ENCODE data around the gene PIK3R6. TPM values are rescaled to one million over a fixed set of nuclear protein-coding genes. Genes with fewer than 3 reads are reported as not detected.

Gene PIK3R6
- total RNA-seq, 4 donors from 2014 or later, result 0.55 to 1.4 TPM; not detected in 2

- H3K4me3 ChIP-seq, result no peak overlapping the region
- in situ Hi-C loops (cut with MboI; ENCODE audit: low pct_ligation_motif_present in 1 of 4, low pct_unique_long_range_greater_than_20kb in 1 of 4, low sequenced_read_pairs in 3 of 4) (loop anchor here in 1 of 4 donors (25.0 kb wide), 1 partner anchor 88 kb away; no protein-coding TSS in a partner anchor), intact Hi-C loops (cut with DNase I; ENCODE audit: low total_unique reads) (no loop called here)
- H3K27ac ChIP-seq, result no peak overlapping the region
- TF ChIP-seq, protein P1, sequence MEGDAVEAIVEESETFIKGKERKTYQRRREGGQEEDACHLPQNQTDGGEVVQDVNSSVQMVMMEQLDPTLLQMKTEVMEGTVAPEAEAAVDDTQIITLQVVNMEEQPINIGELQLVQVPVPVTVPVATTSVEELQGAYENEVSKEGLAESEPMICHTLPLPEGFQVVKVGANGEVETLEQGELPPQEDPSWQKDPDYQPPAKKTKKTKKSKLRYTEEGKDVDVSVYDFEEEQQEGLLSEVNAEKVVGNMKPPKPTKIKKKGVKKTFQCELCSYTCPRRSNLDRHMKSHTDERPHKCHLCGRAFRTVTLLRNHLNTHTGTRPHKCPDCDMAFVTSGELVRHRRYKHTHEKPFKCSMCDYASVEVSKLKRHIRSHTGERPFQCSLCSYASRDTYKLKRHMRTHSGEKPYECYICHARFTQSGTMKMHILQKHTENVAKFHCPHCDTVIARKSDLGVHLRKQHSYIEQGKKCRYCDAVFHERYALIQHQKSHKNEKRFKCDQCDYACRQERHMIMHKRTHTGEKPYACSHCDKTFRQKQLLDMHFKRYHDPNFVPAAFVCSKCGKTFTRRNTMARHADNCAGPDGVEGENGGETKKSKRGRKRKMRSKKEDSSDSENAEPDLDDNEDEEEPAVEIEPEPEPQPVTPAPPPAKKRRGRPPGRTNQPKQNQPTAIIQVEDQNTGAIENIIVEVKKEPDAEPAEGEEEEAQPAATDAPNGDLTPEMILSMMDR (IDR thresholded peaks at IDR 0.05), result no peak
- TF ChIP-seq POLR2A (IDR thresholded peaks at IDR 0.05) (no peak), POLR2AphosphoS5 (IDR thresholded peaks at IDR 0.05) (no peak), EP300 (IDR thresholded peaks at IDR 0.05; ENCODE audit: low read depth) (no peak)
- no peaks in the 10 kb centered on the region for H3K36me3 ChIP-seq
- H3K9me3 ChIP-seq, result no peaks in the 10 kb centered on the region
- 67% methylated on average over 4 of the region's 4 CpGs; no CpG with 5 or more reads in 1 of the 2 donors for WGBS, 2 donors (ENCODE audit: low coverage in 1 of 2)
- no peaks in the 10 kb centered on the region for H3K27me3 ChIP-seq
- H3K4me1 ChIP-seq, result no peaks in the 10 kb centered on the region
- DNase-seq, result no peak
Observed at GRCh38 chr17:8849311-8850041, 18.0 kb downstream of the PIK3R6 start.

GRCh38 chr17:8847891-8848290 lies 19.6 kb downstream of the PIK3R6 start:
- in situ Hi-C loops (cut with MboI; ENCODE audit: low pct_ligation_motif_present in 1 of 4, low pct_unique_long_range_greater_than_20kb in 1 of 4, low sequenced_read_pairs in 3 of 4), result loop anchor here in 1 of 4 donors (25.0 kb wide), 1 partner anchor 89 kb away; no protein-coding TSS in a partner anchor
- no peaks in the 10 kb centered on the region for H3K9me3 ChIP-seq
- intact Hi-C loops (cut with DNase I; ENCODE audit: low total_unique reads), result no loop called here
- no peak for TF ChIP-seq POLR2A (IDR thresholded peaks at IDR 0.05)
- no peak for TF ChIP-seq POLR2AphosphoS5 (IDR thresholded peaks at IDR 0.05)
- no peak for TF ChIP-seq EP300 (IDR thresholded peaks at IDR 0.05; ENCODE audit: low read depth)
- H3K27me3 ChIP-seq, result no peaks in the 10 kb centered on the region
- 75 to 91% methylated on average over 1 to 2 of the region's 2 CpGs for WGBS, 2 donors (ENCODE audit: low coverage in 1 of 2)
- no peak overlapping the region for H3K4me3 ChIP-seq
- H3K27ac ChIP-seq, result no peak overlapping the region
- H3K4me1 ChIP-seq, result no peaks in the 10 kb centered on the region
- H3K36me3 ChIP-seq, result no peaks in the 10 kb centered on the region
- no peak for DNase-seq

DNA sequence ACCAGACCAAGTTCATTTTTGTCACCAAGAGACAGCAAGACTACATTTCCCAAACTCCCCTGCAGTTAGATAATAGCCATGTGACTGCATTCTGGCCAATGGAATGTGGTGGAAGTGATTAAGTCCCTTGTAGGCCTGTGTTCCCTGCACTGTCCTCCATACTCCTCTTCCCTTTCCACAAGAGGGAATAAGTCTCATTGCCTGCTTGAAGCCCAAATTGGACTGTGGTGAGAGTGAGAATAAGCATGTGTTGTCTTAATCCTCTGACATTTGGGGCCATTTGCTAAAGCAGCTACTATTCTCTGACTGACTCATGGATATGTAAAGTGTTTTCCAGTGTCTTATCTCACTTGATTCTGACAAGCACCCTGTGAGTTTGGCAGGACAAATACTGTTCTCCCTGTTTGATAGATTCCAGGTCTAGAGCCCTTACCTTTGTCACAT lies 20.7 kb downstream of the PIK3R6 start:
- Histone ChIP-seq H3K27me3 (no peaks in the 10 kb centered on the region), H3K9me3 (no peaks in the 10 kb centered on the region), H3K36me3 (no peaks in the 10 kb centered on the region), H3K4me3 (no peak overlapping the region), H3K27ac (no peak overlapping the region), H3K4me1 (no peaks in the 10 kb centered on the region)
- in situ Hi-C loops (cut with MboI; ENCODE audit: low pct_ligation_motif_present in 1 of 4, low pct_unique_long_range_greater_than_20kb in 1 of 4, low sequenced_read_pairs in 3 of 4), result loop anchor here in 1 of 4 donors (25.0 kb wide), 1 partner anchor 91 kb away; no protein-coding TSS in a partner anchor
- intact Hi-C loops (cut with DNase I; ENCODE audit: low total_unique reads), result no loop called here
- DNase-seq, result no peak
- TF ChIP-seq, protein P1 (IDR thresholded peaks at IDR 0.05), result no peak
- TF ChIP-seq POLR2A (IDR thresholded peaks at IDR 0.05) (no peak), POLR2AphosphoS5 (IDR thresholded peaks at IDR 0.05) (no peak), EP300 (IDR thresholded peaks at IDR 0.05; ENCODE audit: low read depth) (no peak)

DNA sequence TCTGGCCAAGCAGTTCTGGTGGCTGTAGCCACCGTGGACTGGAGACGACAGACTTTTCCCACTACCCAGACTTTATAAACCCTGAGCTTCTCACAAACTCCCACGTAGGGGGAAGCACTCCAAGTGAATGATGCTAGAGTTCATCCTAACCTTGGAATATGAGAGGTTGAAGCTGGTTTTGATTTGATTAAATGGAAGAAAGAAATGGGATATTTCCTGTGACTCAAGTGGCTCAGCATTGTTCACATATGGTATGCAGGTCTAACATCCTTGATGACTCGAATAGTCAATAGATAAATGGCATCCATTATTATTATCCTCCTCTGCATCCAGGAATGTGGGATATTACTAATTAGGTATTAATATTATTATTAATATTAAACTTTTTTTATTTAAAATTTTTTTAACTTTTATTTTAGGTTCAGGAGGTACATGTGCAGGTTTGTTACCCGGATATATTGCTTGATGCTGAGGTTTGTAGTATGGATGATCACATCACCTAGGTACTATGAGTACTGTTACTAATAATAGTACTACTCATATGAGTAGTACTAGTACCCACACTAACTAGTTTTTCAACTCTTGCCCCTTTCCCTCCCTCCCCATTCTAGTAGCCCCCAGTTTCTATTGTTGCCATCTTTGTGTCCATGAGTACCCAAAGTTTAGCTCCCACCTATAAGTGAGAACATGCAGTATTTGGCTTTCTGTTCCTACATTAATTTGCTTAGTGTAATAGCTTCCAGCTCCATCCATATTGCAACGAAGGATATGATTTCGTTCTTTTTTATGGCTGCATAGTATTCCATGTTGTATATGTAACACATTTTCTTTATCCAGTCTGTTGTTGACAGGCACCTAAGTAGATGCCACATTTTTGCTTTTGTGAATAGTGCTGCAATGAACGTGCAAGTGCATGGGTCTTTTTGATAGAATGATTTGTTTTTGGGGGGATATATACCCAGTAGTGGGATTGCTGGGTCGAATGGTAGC lies 22.9 kb downstream of the PIK3R6 start:
- H3K4me3 ChIP-seq, result no peak overlapping the region
- H3K36me3 ChIP-seq, result no peaks in the 10 kb centered on the region
- H3K9me3 ChIP-seq, result no peaks in the 10 kb centered on the region
- in situ Hi-C loops (cut with MboI; ENCODE audit: low pct_ligation_motif_present in 1 of 4, low pct_unique_long_range_greater_than_20kb in 1 of 4, low sequenced_read_pairs in 3 of 4) (loop anchor here in 1 of 4 donors (25.0 kb wide), 1 partner anchor 93 kb away; no protein-coding TSS in a partner anchor), intact Hi-C loops (cut with DNase I; ENCODE audit: low total_unique reads) (no loop called here)
- H3K27ac ChIP-seq, result no peak overlapping the region
- H3K4me1 ChIP-seq, result no peaks in the 10 kb centered on the region
- no peak for DNase-seq
- TF ChIP-seq POLR2A (IDR thresholded peaks at IDR 0.05), result no peak
- no peak for TF ChIP-seq POLR2AphosphoS5 (IDR thresholded peaks at IDR 0.05)
- TF ChIP-seq, protein P1 (IDR thresholded peaks at IDR 0.05), result no peak
- no peak for TF ChIP-seq EP300 (IDR thresholded peaks at IDR 0.05; ENCODE audit: low read depth)
- no peaks in the 10 kb centered on the region for H3K27me3 ChIP-seq
- 84 to 87% methylated on average over 6 to 9 of the region's 9 CpGs for WGBS, 2 donors (ENCODE audit: low coverage in 1 of 2)

All from transverse colon (tissue), 4 donors.